Peyer's patch (tissue), 4 donors: Measurements from ENCODE around the gene KRT9.

Experiments
- POLR2A ChIP-seq, 2 donors: fragments of 450-650 bp; IDR thresholded peaks; one replicate each; pipeline ENCODE4 v1.5.1; 2017; ENCODE audit warnings: antibody characterized with exemption in 2 of 2, mild to moderate bottlenecking in 2 of 2, moderate library complexity in 2 of 2
- TF ChIP-seq, protein P1 (sequence below), 6 experiments: fragments of 450-650 bp in 4 of 6; fragments of 200-600 bp in 2 of 6; sonication (generic) in 1 of 6; IDR thresholded peaks; one replicate each; pipeline ENCODE4 v1.5.1; 2017 to 2019; ENCODE audit warnings: antibody characterized with exemption in 6 of 6, mild to moderate bottlenecking in 3 of 6, moderate library complexity in 1 of 6

DNA sequence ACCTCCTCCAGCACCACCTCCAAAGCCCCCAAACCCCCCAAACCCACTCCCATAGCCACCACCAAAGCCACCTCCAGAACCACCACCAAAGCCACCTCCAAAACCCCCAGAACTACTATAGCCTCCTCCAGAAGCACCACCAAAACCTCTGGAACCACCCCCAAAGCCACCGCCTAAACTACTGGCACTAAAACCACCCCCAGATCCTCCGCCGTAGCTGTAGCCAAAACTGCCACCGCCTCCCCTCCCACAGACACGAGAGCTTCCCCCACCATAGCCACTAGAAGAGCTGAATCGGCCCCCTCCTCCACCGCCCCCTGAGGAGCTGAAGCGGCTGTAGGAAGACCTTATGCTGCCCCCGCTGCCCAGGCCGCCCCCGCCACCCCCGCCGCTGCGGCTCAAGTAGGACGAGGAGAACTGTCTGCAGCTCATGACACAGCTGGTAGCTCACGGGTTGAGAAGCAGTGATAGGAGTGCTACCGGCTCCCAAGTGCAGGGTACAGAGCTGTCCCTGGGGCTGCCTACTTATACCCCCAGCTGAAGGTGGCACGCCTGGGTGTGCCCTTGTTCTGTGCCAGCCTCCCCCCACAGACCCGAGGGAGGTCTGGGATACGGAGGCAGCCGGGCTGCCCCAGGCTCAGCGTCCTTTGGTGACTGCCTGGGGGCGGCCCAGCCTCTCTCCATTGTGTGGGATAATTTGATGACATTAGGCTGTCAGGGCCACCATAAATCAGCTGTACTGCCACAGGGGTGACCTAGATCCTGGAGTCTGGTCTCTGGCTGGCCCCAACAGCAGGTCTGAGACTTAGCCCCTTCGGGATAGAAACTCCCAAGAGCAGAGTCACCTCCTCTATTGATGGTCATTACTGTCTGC, at the start of gene KRT9:
- no peak for TF ChIP-seq POLR2A (IDR thresholded peaks at IDR 0.05)
- TF ChIP-seq, protein P1, sequence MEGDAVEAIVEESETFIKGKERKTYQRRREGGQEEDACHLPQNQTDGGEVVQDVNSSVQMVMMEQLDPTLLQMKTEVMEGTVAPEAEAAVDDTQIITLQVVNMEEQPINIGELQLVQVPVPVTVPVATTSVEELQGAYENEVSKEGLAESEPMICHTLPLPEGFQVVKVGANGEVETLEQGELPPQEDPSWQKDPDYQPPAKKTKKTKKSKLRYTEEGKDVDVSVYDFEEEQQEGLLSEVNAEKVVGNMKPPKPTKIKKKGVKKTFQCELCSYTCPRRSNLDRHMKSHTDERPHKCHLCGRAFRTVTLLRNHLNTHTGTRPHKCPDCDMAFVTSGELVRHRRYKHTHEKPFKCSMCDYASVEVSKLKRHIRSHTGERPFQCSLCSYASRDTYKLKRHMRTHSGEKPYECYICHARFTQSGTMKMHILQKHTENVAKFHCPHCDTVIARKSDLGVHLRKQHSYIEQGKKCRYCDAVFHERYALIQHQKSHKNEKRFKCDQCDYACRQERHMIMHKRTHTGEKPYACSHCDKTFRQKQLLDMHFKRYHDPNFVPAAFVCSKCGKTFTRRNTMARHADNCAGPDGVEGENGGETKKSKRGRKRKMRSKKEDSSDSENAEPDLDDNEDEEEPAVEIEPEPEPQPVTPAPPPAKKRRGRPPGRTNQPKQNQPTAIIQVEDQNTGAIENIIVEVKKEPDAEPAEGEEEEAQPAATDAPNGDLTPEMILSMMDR (IDR thresholded peaks at IDR 0.05), result no peak
